ENCODE results near the gene SELENON.

DNA sequence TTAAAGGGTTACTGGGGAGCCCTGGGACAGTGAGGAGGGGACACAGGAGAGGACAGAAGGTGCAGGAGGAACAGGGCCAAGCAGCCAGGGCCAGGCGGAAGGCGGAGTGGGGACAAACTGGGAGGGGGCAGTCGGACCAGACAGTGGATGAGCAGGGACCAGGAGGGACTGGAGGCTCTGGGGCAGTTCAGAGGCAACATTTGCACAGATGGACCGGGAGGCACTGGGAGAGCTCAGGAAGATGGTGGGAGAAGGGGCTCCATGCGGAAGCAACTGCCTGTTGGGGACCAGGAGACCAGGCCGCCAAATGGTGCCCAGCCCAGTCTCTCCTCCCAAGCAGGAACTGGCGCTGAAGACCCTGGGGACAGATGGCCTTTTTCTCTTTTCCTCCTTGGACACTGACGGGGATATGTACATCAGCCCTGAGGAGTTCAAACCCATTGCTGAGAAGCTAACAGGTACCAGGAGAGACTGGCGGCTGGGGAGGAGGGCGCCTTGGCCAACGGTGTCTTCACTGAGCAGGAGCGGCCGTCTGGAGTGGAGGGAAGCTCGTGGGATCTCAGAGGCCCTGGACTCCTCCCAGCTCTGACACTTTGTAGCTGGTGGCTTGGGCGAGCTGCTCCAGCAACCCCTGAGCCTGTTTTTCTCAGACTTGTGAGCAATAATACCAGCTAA is 847 bp downstream of the SELENON start:
- TF ChIP-seq POLR2A (IDR thresholded peaks at IDR 0.05) (no peak), POLR2AphosphoS5 (IDR thresholded peaks at IDR 0.05) (no peak)
- TF ChIP-seq, protein P1, sequence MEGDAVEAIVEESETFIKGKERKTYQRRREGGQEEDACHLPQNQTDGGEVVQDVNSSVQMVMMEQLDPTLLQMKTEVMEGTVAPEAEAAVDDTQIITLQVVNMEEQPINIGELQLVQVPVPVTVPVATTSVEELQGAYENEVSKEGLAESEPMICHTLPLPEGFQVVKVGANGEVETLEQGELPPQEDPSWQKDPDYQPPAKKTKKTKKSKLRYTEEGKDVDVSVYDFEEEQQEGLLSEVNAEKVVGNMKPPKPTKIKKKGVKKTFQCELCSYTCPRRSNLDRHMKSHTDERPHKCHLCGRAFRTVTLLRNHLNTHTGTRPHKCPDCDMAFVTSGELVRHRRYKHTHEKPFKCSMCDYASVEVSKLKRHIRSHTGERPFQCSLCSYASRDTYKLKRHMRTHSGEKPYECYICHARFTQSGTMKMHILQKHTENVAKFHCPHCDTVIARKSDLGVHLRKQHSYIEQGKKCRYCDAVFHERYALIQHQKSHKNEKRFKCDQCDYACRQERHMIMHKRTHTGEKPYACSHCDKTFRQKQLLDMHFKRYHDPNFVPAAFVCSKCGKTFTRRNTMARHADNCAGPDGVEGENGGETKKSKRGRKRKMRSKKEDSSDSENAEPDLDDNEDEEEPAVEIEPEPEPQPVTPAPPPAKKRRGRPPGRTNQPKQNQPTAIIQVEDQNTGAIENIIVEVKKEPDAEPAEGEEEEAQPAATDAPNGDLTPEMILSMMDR (IDR thresholded peaks at IDR 0.05) = no peak

All from suprapubic skin (tissue), 4 donors.